Lower leg skin (tissue), 3 donors: Measurements from ENCODE around the gene AKAP6.

Source experiments
- CTCF ChIP-seq, 3 donors: fragments of 450-650 bp; IDR thresholded peaks; one replicate each; pipeline ENCODE4 v1.5.1; 2016; ENCODE audit warnings: antibody characterized with exemption in 3 of 3, mild to moderate bottlenecking in 3 of 3, moderate library complexity in 2 of 3
- POLR2A ChIP-seq, 2 donors: fragments of 450-650 bp; IDR thresholded peaks; one replicate each; pipeline ENCODE4 v1.6.1; 2016 to 2017; ENCODE audit warnings: antibody characterized with exemption in 2 of 2, mild to moderate bottlenecking in 1 of 2, moderate library complexity in 1 of 2

- TF ChIP-seq CTCF (IDR thresholded peaks at IDR 0.05), result no peak
- no peak for TF ChIP-seq POLR2A (IDR thresholded peaks at IDR 0.05)
Observed at GRCh38 chr14:32403688-32404087, 74.6 kb downstream of the AKAP6 start.
